GM19324 (cell line): ENCODE measurements around the gene PDZD4.
A peak's percentile ranks its signal among the peaks of the same experiment; 100 is the strongest.

Experiments
- ATAC-seq: cut with Tn5 transposase; IDR thresholded peaks from one replicate; pipeline ENCODE4 v1.9.1; 2021; ENCODE audit warnings: mild to moderate bottlenecking, moderate library complexity; ENCODE audit not compliant: unreplicated experiment, low FRiP score

The PDZD4 gene

DNA sequence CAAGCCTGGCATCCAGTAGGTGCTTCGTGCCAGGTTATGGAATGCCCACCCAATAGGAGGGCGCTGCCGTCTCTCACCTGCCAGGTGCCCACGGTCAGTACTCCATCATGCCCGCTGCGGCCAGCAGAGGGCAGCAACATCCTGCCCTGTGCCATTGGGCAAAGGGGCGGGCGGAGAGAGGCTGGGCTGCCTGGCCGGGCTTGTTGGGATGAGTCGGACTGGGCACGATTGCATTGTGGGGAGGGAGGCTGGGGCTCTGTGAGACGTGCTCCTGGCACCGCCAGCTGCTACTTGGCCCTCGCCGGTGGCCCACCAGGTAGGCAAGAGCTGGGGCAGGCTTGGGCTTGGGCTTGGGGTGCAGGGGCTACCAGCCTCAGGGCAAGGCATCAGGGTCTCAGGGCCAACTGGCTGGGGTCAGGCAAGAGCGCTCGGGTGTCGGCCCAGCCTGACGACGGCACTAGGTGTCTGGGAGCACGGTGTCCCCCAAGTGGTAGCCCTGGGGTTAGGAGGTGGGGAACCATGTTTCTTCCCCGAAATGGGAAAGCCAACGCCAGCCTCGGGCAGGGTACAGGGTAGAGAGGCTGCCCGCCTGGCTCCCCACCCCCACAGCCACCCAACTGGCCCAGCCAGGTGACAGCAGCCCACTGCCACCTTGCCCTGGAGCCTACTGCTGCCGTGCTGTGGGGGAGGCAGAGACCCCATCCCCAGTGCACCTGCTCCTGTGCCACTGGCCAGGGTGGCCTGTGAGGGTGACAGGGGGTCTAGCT is 66.2 kb downstream of the PDZD4 start, which contains the start of gene PLXNB3:
TSS of gene PLXNB3 (plus strand) at position 261 of the 767 bp plus-strand sequence. CDS start 1,287 bp downstream, outside the sequence.
- peak; percentile 54 for ATAC-seq

DNA sequence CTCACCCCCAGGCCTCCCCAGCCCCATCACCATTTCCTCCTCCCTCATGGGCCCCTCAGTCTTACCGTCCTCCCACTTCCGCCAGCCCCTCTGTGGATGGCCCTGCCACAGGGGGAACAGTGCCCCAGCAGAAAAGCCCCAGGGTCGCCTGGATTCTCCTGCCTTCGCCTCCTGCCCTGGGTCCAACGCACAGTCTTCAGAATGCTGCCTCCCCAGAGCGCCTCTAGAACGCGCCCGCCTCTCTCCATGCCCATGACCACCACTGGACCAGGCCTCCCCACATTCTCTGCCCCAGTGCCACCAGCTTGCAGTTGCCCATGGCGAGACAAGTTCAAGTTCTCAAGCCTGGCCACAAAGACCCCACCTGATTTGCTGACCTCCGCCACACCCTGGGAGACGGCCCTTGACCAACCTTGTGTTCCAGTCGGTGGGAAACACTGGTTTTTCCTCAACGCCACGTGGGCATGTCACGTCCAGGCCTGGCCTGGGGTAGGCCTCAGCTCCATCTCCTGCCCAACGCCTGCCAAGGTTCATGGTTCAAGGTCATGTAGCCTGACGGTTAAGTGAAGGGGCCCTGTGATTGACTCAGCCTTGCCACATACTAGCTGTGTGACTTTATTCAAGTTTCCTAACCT is 66.9 kb downstream of the PDZD4 start:
- ATAC-seq: no peak

DNA sequence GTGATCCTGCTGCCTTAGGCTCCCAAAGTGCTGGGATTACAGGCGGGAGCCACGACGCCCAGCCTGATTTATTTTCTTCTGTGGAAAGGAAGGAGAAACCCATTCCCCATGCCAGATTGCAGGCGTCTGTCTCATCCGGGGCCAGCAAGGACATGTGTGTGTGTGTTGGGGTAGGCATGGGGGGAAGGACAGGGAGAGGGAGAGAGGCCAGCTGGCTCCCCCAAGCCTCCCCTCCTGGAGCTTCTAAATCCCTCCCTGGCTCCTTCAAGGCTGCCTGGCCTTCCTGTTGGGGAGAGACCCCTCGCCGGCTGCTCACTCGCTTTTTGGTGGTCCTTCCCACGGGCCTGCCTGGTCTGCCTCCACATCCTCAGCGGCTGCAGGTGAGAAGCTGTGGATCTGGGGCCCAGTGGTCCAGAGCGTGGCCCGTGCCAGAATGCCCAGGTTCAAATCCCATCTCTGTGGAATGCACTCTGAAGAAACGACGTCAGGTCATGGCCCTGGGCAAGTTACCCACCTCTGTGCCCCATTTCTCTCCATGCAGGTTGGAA is 67.6 kb downstream of the PDZD4 start:
- ATAC-seq: no peak

DNA sequence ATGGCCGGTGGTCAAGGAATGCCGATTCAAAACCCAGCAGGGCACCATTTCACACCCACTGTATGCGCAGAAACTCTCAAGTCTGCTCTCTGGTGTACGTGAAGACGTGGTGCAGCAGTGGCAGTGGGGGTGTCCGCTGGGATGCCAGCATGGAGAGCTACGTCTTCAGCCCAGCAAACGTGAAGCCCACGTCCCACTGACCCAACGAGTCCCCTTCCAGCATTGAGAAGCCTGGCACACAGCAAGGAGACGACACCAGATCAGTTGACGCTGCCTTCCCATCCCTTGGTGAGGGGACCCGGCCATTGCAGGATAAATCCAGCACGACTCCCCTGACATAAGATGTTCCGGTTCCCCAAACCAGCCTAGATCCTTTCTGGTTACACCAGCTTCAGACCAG is 68.5 kb downstream of the PDZD4 start:
- no peak for ATAC-seq

DNA sequence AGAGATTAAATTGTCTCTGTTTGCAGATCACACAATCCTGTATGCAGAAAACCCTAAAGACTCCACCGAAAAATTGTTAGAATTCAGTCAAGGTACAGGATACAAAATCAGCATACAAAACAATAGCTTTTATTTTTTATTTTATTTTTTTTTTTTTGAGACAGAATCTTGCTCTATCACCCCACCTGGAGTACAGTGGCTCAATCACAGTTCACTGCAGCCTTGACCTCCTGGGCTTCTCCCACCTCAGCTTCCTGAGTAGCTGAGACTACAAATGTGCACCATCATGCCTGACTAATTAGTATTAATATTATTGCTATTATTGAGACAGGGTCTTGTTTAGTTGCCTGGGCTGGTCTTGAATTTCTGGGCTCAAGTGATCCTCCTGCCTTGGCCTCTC is 75.2 kb downstream of the PDZD4 start:
- ATAC-seq: no peak
